GM12878 (cell line): ENCODE data around the gene ASB2.

Experiments
- CTCF ChIP-seq, 3 experiments: IDR thresholded peaks in 2 of 3; conservative IDR thresholded peaks in 1 of 3; 2 replicates each; pipeline ENCODE4 v1.5.1; 2011; ENCODE audit warnings: low read depth in 3 of 3, low read length in 3 of 3, mild to moderate bottlenecking in 3 of 3, control low read depth in 2 of 3, moderate library complexity in 2 of 3, inconsistent platforms in 1 of 3, mixed read lengths in 1 of 3; ENCODE audit not compliant: control insufficient read depth in 2 of 3, insufficient read depth in 1 of 3; ENCODE audit errors: extremely low read depth in 1 of 3
- FOS ChIP-seq: IDR thresholded peaks from 3 replicates; pipeline ENCODE4 v1.6.1; 2011; ENCODE audit warnings: borderline replicate concordance; ENCODE audit not compliant: insufficient read length; ENCODE audit errors: extremely low read depth
- FOXM1 ChIP-seq: IDR thresholded peaks from 2 replicates; pipeline ENCODE4 v1.6.1; 2012; ENCODE audit warnings: low read depth, mild to moderate bottlenecking, inconsistent platforms, low read length, moderate library complexity
- HDAC2 ChIP-seq: fragments of 200-600 bp; sonication (generic); IDR thresholded peaks from 2 replicates; pipeline ENCODE4 v1.6.1; 2017
- PBX3 ChIP-seq: IDR thresholded peaks from 2 replicates; pipeline ENCODE4 v1.6.1; 2011; ENCODE audit warnings: mild to moderate bottlenecking, low read depth, low read length, moderate library complexity; ENCODE audit not compliant: insufficient replicate concordance
- POLR2A ChIP-seq: IDR thresholded peaks from 2 replicates; pipeline ENCODE4 v1.6.1; 2011; ENCODE audit warnings: low read depth, mild to moderate bottlenecking, low read length
- TAF1 ChIP-seq: IDR thresholded peaks from 2 replicates; pipeline ENCODE4 v1.6.1; 2011; ENCODE audit warnings: mild to moderate bottlenecking, low read depth, low read length, borderline replicate concordance

GRCh38 chr14:93891756-93892504 lies 84.4 kb downstream of the ASB2 start:
- TF ChIP-seq CTCF (IDR thresholded peaks at IDR 0.05 in 2 of 3, conservative IDR thresholded peaks at IDR 0.05 in 1 of 3; ENCODE audit: control insufficient read depth in 2 of 3, extremely low read depth in 1 of 3, insufficient read depth in 1 of 3, low read depth in 3 of 3, low read length in 3 of 3) (no peak), FOXM1 (no peak), PBX3 (no peak), FOS (no peak), HDAC2 (no peak), TAF1 (no peak), POLR2A (no peak)
